Stimulated activated CD8-positive, alpha-beta memory T cell treated with anti-CD3 and anti-CD28 coated beads, Interleukin-15, amount 100 ng/mL, for 4 hours (primary cell): ENCODE data around the gene DNAJC11.
"Not testable (repeated sequence)": the region's sequence is repeated elsewhere in the genome, so short reads cannot be mapped to it uniquely, and the experiment has no call there.

ENCODE experiments used
- DNase-seq, 2 donors: peaks; one replicate each; pipeline ENCODE4 v3.0.0-alpha.2; 2020; ENCODE audit warnings: low read depth in 2 of 2

DNAJC11 gene

GRCh38 chr1:6601049-6601922 is 100.3 kb downstream of the DNAJC11 start:
- DNase-seq, result peak; percentile 61 to 74

- no peak for DNase-seq
Measured at GRCh38 chr1:6600410-6601048, 101.1 kb downstream of the DNAJC11 start.

- DNase-seq, result not testable (repeated sequence)
Measured at GRCh38 chr1:6599991-6600390, 101.6 kb downstream of the DNAJC11 start.

GRCh38 chr1:6599141-6599975 is 102.3 kb downstream of the DNAJC11 start:
- peak; percentile 32 to 68 for DNase-seq

- DNase-seq, result no peak
Measured at GRCh38 chr1:6597777-6598131, 103.9 kb downstream of the DNAJC11 start.

- DNase-seq, result no peak
Measured at GRCh38 chr1:6596886-6597776, 104.5 kb downstream of the DNAJC11 start.

GRCh38 chr1:6596351-6596750 is 105.3 kb downstream of the DNAJC11 start:
- DNase-seq, result no peak

- no peak for DNase-seq
Measured at GRCh38 chr1:6594977-6595740, 106.5 kb downstream of the DNAJC11 start.

- DNase-seq, result no peak
Measured at GRCh38 chr1:6593810-6594209, 107.8 kb downstream of the DNAJC11 start.

- no peak for DNase-seq
Measured at GRCh38 chr1:6592865-6593593, 108.6 kb downstream of the DNAJC11 start.

GRCh38 chr1:6592441-6592840 is 109.2 kb downstream of the DNAJC11 start:
- no peak for DNase-seq

- no peak for DNase-seq
Measured at GRCh38 chr1:6591644-6592043, 110.0 kb downstream of the DNAJC11 start.

GRCh38 chr1:6591222-6591621 is 110.4 kb downstream of the DNAJC11 start:
- DNase-seq, result no peak

- DNase-seq, result no peak
Measured at GRCh38 chr1:6590046-6590445, 111.6 kb downstream of the DNAJC11 start.

GRCh38 chr1:6588893-6589520 is 112.6 kb downstream of the DNAJC11 start:
- DNase-seq, result no peak

- no peak for DNase-seq
Measured at GRCh38 chr1:6588128-6588892, 113.3 kb downstream of the DNAJC11 start.

GRCh38 chr1:6587261-6588005 is 114.2 kb downstream of the DNAJC11 start:
- no peak for DNase-seq

GRCh38 chr1:6586404-6586816 is 115.2 kb downstream of the DNAJC11 start:
- DNase-seq, result no peak
